H1 (cell line): ENCODE data around the gene MTCH1. TPM values are rescaled to one million over a fixed set of nuclear protein-coding genes. Genes with fewer than 3 reads are reported as not detected.

ENCODE experiments used
- CTCF ChIA-PET: fragments of 300-600 bp; sonication (Branson Sonifier 250); formaldehyde crosslinking; loops from one replicate; lab custom pipeline; 2021; ENCODE audit not compliant: partially characterized antibody; lab: Charles Lee
- POLR2A ChIA-PET: fragments of 300-600 bp; sonication (Branson Sonifier 250); formaldehyde crosslinking; loops from one replicate; lab custom pipeline; 2021; ENCODE audit warnings: inconsistent platforms; ENCODE audit not compliant: partially characterized antibody; lab: Charles Lee
- DNase-seq, 2 experiments: peaks; one replicate each; pipeline versions ENCODE4 v3.0.0 to v3.0.0-alpha.2; 2010 to 2022; ENCODE audit warnings: low spot score in 2 of 2, low read depth in 1 of 2, mixed read lengths in 1 of 2
- FAIRE-seq: peaks from 2 replicates; lab custom pipeline; 2011; peaks lifted over from hg19 to GRCh38; lab: Jason Lieb, UNC
- H2AFZ ChIP-seq: 2 replicates; pipeline ENCODE4 v1.8.1; 2012; ENCODE audit warnings: low read length, inconsistent platforms
- H2AK5ac ChIP-seq: 2 replicates; pipeline ENCODE4 v1.6.1; 2013; ENCODE audit warnings: low read depth, low read length
- H2BK120ac ChIP-seq: replicated peaks from 2 replicates; pipeline ENCODE3; 2013; ENCODE audit warnings: low read depth, low read length, inconsistent platforms
- H2BK12ac ChIP-seq: 2 replicates; pipeline ENCODE4 v1.6.1; 2013; ENCODE audit warnings: low read depth, low read length
- H2BK15ac ChIP-seq: 2 replicates; pipeline ENCODE4 v1.6.1; 2013; ENCODE audit warnings: low read length
- H2BK20ac ChIP-seq: 2 replicates; pipeline ENCODE4 v1.6.1; 2013; ENCODE audit warnings: low read length
- H2BK5ac ChIP-seq: 2 replicates; pipeline ENCODE4 v1.6.1; 2013; ENCODE audit warnings: low read depth, low read length
- H3K14ac ChIP-seq: 2 replicates; pipeline ENCODE4 v1.6.1; 2013; ENCODE audit warnings: inconsistent platforms; ENCODE audit not compliant: insufficient read length
- H3K18ac ChIP-seq: 2 replicates; pipeline ENCODE4 v1.6.1; 2013; ENCODE audit warnings: low read length; ENCODE audit errors: extremely low read depth
- H3K23ac ChIP-seq: 2 replicates; pipeline ENCODE4 v1.6.1; 2013; ENCODE audit warnings: inconsistent platforms; ENCODE audit not compliant: insufficient read length
- H3K23me2 ChIP-seq: 2 replicates; pipeline ENCODE4 v1.6.1; 2013; ENCODE audit warnings: low read depth, low read length
- H3K27ac ChIP-seq: 2 replicates; pipeline ENCODE4 v1.6.1; 2011; ENCODE audit warnings: low read depth, low read length, inconsistent platforms
- H3K27me3 ChIP-seq, 4 experiments: replicated peaks in 1 of 4; 1 replicate in 1 of 4; 2 replicates in 3 of 4; pipeline versions ENCODE4 v1.6.1 to v1.8.1; 2011 to 2013; ENCODE audit warnings: low read length in 3 of 4, mild to moderate bottlenecking in 3 of 4, inconsistent platforms in 2 of 4, mixed read lengths in 2 of 4, moderate library complexity in 1 of 4; ENCODE audit not compliant: control insufficient read depth in 3 of 4, insufficient read depth in 3 of 4; ENCODE audit errors: extremely low read depth in 1 of 4
- H3K36me3 ChIP-seq, 4 experiments: 2 replicates each; pipeline versions ENCODE4 v1.6.1 to v1.8.1; 2011 to 2013; ENCODE audit warnings: mild to moderate bottlenecking in 4 of 4, low read length in 3 of 4, moderate library complexity in 2 of 4, control low read depth in 1 of 4, inconsistent platforms in 1 of 4; ENCODE audit not compliant: insufficient read depth in 4 of 4, control insufficient read depth in 2 of 4
- H3K4ac ChIP-seq: replicated peaks from 2 replicates; pipeline ENCODE3; 2013; ENCODE audit warnings: low read length, low read depth, mixed read lengths, inconsistent platforms; ENCODE audit not compliant: insufficient read length
- H3K4me1 ChIP-seq, 4 experiments: replicated peaks in 1 of 4; 1 replicate in 1 of 4; 2 replicates in 3 of 4; pipeline versions ENCODE4 v1.6.1 to v1.8.1; 2011 to 2013; ENCODE audit warnings: low read length in 3 of 4, inconsistent platforms in 2 of 4, mixed read lengths in 1 of 4; ENCODE audit not compliant: insufficient read depth in 4 of 4, control insufficient read depth in 3 of 4
- H3K4me2 ChIP-seq, 2 experiments: 2 replicates each; pipeline versions ENCODE4 v1.6.1 to v1.8.1; 2011 to 2013; ENCODE audit warnings: low read depth in 2 of 2, low read length in 2 of 2, control low read depth in 1 of 2, inconsistent platforms in 1 of 2, mild to moderate bottlenecking in 1 of 2; ENCODE audit not compliant: insufficient read depth in 1 of 2
- H3K4me3 ChIP-seq, 4 experiments: fragments of 200-600, 300-600 bp in 1 of 4; sonication (generic), shearing (Covaris generic), sonication (Bioruptor Twin) in 1 of 4; 2 replicates each; pipeline versions ENCODE4 v1.5.1 to v1.8.1; 2011 to 2016; ENCODE audit warnings: low read length in 4 of 4, low read depth in 3 of 4, control low read depth in 2 of 4, inconsistent platforms in 2 of 4, mild to moderate bottlenecking in 2 of 4, mixed read lengths in 1 of 4, moderate library complexity in 1 of 4; ENCODE audit not compliant: insufficient read depth in 2 of 4; ENCODE audit errors: extremely low read depth in 1 of 4
- H3K56ac ChIP-seq: replicated peaks from 2 replicates; pipeline ENCODE3; 2013; ENCODE audit warnings: low read depth, mild to moderate bottlenecking, mixed read lengths, low read length, inconsistent platforms; ENCODE audit not compliant: insufficient read length
- H3K79me1 ChIP-seq: 2 replicates; pipeline ENCODE4 v1.6.1; 2013; ENCODE audit warnings: low read depth, low read length, control low read depth
- H3K79me2 ChIP-seq, 2 experiments: 2 replicates each; pipeline versions ENCODE4 v1.6.1 to v1.8.1; 2012 to 2013; ENCODE audit warnings: low read length in 2 of 2, mild to moderate bottlenecking in 2 of 2, inconsistent platforms in 1 of 2; ENCODE audit not compliant: insufficient read depth in 2 of 2, control insufficient read depth in 1 of 2
- H3K9ac ChIP-seq, 4 experiments: replicated peaks in 1 of 4; 1 replicate in 1 of 4; 2 replicates in 3 of 4; pipeline versions ENCODE4 v1.6.1 to v1.8.1; 2011 to 2013; ENCODE audit warnings: low read depth in 3 of 4, low read length in 3 of 4, control low read depth in 2 of 4, mild to moderate bottlenecking in 2 of 4, moderate library complexity in 2 of 4, inconsistent platforms in 1 of 4; ENCODE audit errors: extremely low read depth in 1 of 4
- H3K9me3 ChIP-seq, 2 experiments: 2 replicates each; pipeline versions ENCODE4 v1.6.1 to v1.8.1; 2012 to 2013; ENCODE audit warnings: mild to moderate bottlenecking in 2 of 2, moderate library complexity in 2 of 2, control low read depth in 1 of 2, inconsistent platforms in 1 of 2, low read depth in 1 of 2, low read length in 1 of 2, mixed read lengths in 1 of 2; ENCODE audit not compliant: insufficient read depth in 2 of 2
- H4K20me1 ChIP-seq, 2 experiments: replicated peaks in 1 of 2; 2 replicates each; pipeline versions ENCODE3 to v1.8.1; 2011 to 2013; ENCODE audit warnings: inconsistent platforms in 2 of 2, low read length in 2 of 2, mild to moderate bottlenecking in 1 of 2; ENCODE audit not compliant: insufficient read depth in 2 of 2, control insufficient read depth in 1 of 2
- H4K5ac ChIP-seq: 2 replicates; pipeline ENCODE4 v1.6.1; 2013; ENCODE audit warnings: low read length, low read depth, mixed read lengths, inconsistent platforms; ENCODE audit not compliant: insufficient read length
- H4K8ac ChIP-seq: 2 replicates; pipeline ENCODE4 v1.8.0; 2013; ENCODE audit warnings: mild to moderate bottlenecking, moderate library complexity, low read length, inconsistent platforms; ENCODE audit not compliant: insufficient read depth; ENCODE audit errors: extremely low read depth
- H4K91ac ChIP-seq: replicated peaks from 2 replicates; pipeline ENCODE3; 2013; ENCODE audit warnings: low read length, mixed read lengths, inconsistent platforms; ENCODE audit not compliant: insufficient read length
- CHD1 ChIP-seq: IDR thresholded peaks from 2 replicates; pipeline ENCODE4 v1.6.1; 2012; ENCODE audit warnings: low read depth, low read length, improper control_type of control experiment
- EP300 ChIP-seq, 2 experiments: IDR thresholded peaks; 1 replicate in 1 of 2; 2 replicates in 1 of 2; pipeline ENCODE4 v1.6.1; 2011 to 2012; ENCODE audit warnings: low read depth in 2 of 2, low read length in 2 of 2, mild to moderate bottlenecking in 2 of 2, borderline replicate concordance in 1 of 2, inconsistent platforms in 1 of 2, moderate library complexity in 1 of 2
- FOSL1 ChIP-seq: IDR thresholded peaks from 2 replicates; pipeline ENCODE4 v1.6.1; 2011; ENCODE audit warnings: mild to moderate bottlenecking, low read depth, low read length, moderate library complexity; ENCODE audit not compliant: insufficient read depth
- GABPA ChIP-seq: IDR thresholded peaks from 2 replicates; pipeline ENCODE4 v1.6.1; 2011; ENCODE audit warnings: mild to moderate bottlenecking, low read length, moderate library complexity, borderline replicate concordance; ENCODE audit not compliant: insufficient read depth
- NANOG ChIP-seq: IDR thresholded peaks from 2 replicates; pipeline ENCODE4 v1.6.1; 2011; ENCODE audit warnings: low read length, low read depth, mild to moderate bottlenecking, inconsistent platforms; ENCODE audit not compliant: insufficient read depth, poor library complexity, severe bottlenecking
- RXRA ChIP-seq: IDR thresholded peaks from 2 replicates; pipeline ENCODE4 v1.6.1; 2011; ENCODE audit warnings: low read depth, mild to moderate bottlenecking, low read length, moderate library complexity; ENCODE audit not compliant: insufficient read depth
- SIN3A ChIP-seq, 2 experiments: IDR thresholded peaks in 1 of 2; conservative IDR thresholded peaks in 1 of 2; 2 replicates each; pipeline ENCODE4 v1.6.1; 2011 to 2012; ENCODE audit warnings: low read length in 2 of 2, improper control_type of control experiment in 1 of 2, low read depth in 1 of 2, mild to moderate bottlenecking in 1 of 2
- SP2 ChIP-seq: IDR thresholded peaks from 2 replicates; pipeline ENCODE4 v1.6.1; 2012; ENCODE audit warnings: mild to moderate bottlenecking, low read length, inconsistent platforms
- SP4 ChIP-seq: IDR thresholded peaks from 2 replicates; pipeline ENCODE4 v1.6.1; 2012; ENCODE audit warnings: low read length, inconsistent platforms
- TAF1 ChIP-seq: IDR thresholded peaks from 2 replicates; pipeline ENCODE4 v1.6.1; 2011; ENCODE audit warnings: mild to moderate bottlenecking, low read depth, low read length
- WGBS, 2 experiments: shearing (Covaris generic) in 1 of 2; methylation state at CpG; one replicate each; pipeline versions ENCODE4 v1.1.6 to v1.1.7; 2013 to 2015; ENCODE audit warnings: low lambda C conversion rate in 2 of 2, mixed read lengths in 2 of 2, inconsistent platforms in 1 of 2, low coverage in 1 of 2, missing lambda C conversion rate in 1 of 2; ENCODE audit not compliant: insufficient replicate concordance in 2 of 2, insufficient coverage in 1 of 2, insufficient read length in 1 of 2; ENCODE audit errors: extremely low coverage in 1 of 2, missing lambda C conversion rate in 1 of 2; 5-methylcytosine and 5-hydroxymethylcytosine counted together
- polyA plus RNA-seq, 7 experiments: library from polyadenylated mRNA; depleted of rRNA in 3 of 7; stranded (reverse) in 5 of 7; unstranded in 2 of 7; fragments of >200 nt in 5 of 7; fragments of 200-250 nt in 2 of 7; gene quantifications; 1 replicate in 5 of 7; 2 replicates in 1 of 7; 4 replicates in 1 of 7; pipeline versions ENCODE4 v1.2.1 to v1.2.3, GENCODE V29; 2011 to 2013; ENCODE audit warnings: missing spikeins in 2 of 7, mixed read lengths in 2 of 7
- total RNA-seq: library from RNA; stranded (reverse); fragmentation: NEBNext Ultra II Directional; extraction: Animal tissue kit (Norgen Biotek cat#: 25700); gene quantifications from 2 replicates; pipeline ENCODE4 v1.2.1, GENCODE V29; 2021
- TF ChIP-seq, protein P1 (sequence below): IDR thresholded peaks from 2 replicates; pipeline ENCODE4 v1.6.1; 2012; ENCODE audit warnings: inconsistent platforms

MTCH1 gene
- total and polyA plus RNA-seq, 2 of the 8 experiments (the other 6 are each of a cell fraction or from before 2014, with no cell fraction given) = 169 to 214 TPM

DNA sequence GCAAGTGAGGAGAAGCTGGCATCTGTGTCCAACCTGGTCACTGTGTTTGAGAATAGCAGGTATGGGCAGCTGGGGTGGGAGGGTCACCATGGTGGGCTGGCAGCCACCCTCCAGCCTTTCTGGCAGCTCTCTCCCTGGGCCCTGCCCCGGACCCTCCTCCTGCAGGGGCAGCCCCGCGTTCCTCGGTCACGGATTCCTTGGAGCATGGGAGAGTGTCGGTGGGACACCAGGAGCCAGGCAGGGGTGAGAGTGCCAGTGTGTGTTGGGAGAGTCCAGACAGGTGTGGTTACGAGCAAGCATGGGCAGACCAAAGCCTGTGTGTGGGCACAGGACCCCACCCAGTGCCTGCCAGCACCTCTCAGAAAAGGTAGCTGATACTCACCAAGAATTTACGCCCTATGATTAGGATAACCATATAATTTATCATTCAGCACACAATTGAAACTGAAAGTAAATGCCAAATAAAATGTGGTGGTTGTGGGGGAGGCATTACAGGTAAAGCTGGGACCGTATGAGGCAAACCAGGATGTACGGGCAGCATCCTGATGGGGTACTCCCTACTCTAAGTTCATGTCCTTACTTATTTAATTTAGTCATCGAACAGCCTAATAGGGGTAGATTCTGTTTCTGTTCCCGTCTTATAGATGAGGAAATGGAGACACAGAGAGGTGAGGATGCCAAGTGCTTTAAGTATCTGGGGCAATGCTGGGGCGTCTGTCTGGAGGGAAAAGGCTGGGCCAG, 20.0 kb upstream of the MTCH1 start:
- H3K9ac ChIP-seq = no peak overlapping the region
- no peak for FAIRE-seq
- POLR2A ChIA-PET = interaction anchor here (2.2 to 2.5 kb wide), 2 partner anchors 12 to 20 kb away, joined by 6 to 9 read pairs; partner anchors contain the start of gene MTCH1
- TF ChIP-seq, protein P1, sequence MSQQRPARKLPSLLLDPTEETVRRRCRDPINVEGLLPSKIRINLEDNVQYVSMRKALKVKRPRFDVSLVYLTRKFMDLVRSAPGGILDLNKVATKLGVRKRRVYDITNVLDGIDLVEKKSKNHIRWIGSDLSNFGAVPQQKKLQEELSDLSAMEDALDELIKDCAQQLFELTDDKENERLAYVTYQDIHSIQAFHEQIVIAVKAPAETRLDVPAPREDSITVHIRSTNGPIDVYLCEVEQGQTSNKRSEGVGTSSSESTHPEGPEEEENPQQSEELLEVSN = no peak
- TF ChIP-seq SP4 (no peak), NANOG (no peak), SIN3A (conservative IDR thresholded peaks at IDR 0.05 in 1 of 2, IDR thresholded peaks at IDR 0.05 in 1 of 2; ENCODE audit: low read depth in 1 of 2, low read length in 2 of 2) (no peak), FOSL1 (no peak), GABPA (no peak), TAF1 (no peak), CHD1 (no peak), EP300 (IDR thresholded peaks at IDR 0.05; ENCODE audit: borderline replicate concordance in 1 of 2, low read depth in 2 of 2, low read length in 2 of 2) (no peak), SP2 (no peak), RXRA (no peak)

More for the DNA sequence above, 20.0 kb upstream of the MTCH1 start:
- Histone ChIP-seq H2AK5ac (no peak overlapping the region), H3K23ac (no peak overlapping the region), H3K27ac (no peak overlapping the region; the same call in 1 of the 2 replicates), H3K56ac (no peak overlapping the region), H3K23me2 (no peaks in the 10 kb centered on the region), H3K4ac (no peak overlapping the region), H3K4me2 (no peak overlapping the region), H2BK120ac (no peak overlapping the region), H3K14ac (no peak overlapping the region), H2BK20ac (no peak overlapping the region), H2AFZ (no peak overlapping the region), H4K5ac (no peak overlapping the region), H3K4me1 (no peaks in the 10 kb centered on the region), H4K91ac (no peak overlapping the region), H3K27me3 (no peaks in the 10 kb centered on the region), H2BK15ac (no peak overlapping the region), H3K79me1 (no peaks in the 10 kb centered on the region), H3K9me3 (no peaks in the 10 kb centered on the region), H3K36me3 (no peaks in the 10 kb centered on the region), H2BK12ac (0 out of 2 replicates have a peak overlapping the region, but pooled peaks have one; percentile 17), H3K4me3 (no peak overlapping the region), H4K8ac (no peak overlapping the region), H3K18ac (no peak overlapping the region), H3K79me2 (no peaks in the 10 kb centered on the region), H4K20me1 (no peaks in the 10 kb centered on the region), H2BK5ac (no peak overlapping the region)
- DNase-seq = no peak
- CTCF ChIA-PET = interaction anchor here (1.0 to 6.5 kb wide), 11 partner anchors 12 to 247 kb away, joined by 3 to 74 read pairs (median 4); no protein-coding TSS in a partner anchor
- WGBS, 2 experiments = 89% methylated on average over 9 of the region's 13 CpGs; no CpG with 5 or more reads in 1 of the 2 experiments
